Measurements from ENCODE around the gene NAGPA. TPM values are rescaled to one million over a fixed set of nuclear protein-coding genes. Genes with fewer than 3 reads are reported as not detected.

The NAGPA gene
- total and polyA plus RNA-seq, 2 of the 13 experiments (the other 11 are each of a cell fraction or from before 2014, with no cell fraction given), result 27.1 to 60.3 TPM

DNA sequence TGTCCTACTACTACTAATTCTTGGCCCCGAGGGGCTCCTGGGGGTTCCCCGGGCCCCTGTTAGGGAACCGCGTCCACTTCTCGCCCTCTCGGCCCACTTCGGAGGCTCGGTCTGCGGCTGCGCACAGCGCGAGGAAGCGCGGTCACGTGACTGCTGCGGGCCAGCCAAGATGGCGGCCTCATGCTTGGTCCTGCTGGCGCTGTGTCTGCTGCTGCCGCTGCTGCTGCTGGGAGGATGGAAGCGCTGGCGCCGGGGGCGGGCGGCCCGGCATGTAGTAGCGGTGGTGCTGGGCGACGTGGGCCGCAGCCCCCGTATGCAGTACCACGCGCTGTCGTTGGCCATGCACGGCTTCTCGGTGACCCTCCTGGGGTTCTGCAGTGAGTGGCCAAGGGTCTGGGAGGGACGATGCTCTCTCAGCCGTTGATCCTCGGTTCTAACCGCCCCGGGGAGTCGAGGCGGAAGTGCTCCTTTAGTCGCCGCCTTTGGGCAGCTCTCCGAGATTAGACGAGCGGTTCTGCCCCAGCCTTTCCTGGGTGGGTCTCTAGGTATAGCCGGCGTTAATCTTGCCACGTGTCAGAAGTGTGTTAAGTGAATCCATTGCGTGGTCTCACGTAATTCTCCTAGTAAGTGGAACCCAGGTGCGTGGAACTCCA lies 38.1 kb upstream of the NAGPA start, which contains the start of gene ALG1 (continued):
- TF ChIP-seq, protein P1, sequence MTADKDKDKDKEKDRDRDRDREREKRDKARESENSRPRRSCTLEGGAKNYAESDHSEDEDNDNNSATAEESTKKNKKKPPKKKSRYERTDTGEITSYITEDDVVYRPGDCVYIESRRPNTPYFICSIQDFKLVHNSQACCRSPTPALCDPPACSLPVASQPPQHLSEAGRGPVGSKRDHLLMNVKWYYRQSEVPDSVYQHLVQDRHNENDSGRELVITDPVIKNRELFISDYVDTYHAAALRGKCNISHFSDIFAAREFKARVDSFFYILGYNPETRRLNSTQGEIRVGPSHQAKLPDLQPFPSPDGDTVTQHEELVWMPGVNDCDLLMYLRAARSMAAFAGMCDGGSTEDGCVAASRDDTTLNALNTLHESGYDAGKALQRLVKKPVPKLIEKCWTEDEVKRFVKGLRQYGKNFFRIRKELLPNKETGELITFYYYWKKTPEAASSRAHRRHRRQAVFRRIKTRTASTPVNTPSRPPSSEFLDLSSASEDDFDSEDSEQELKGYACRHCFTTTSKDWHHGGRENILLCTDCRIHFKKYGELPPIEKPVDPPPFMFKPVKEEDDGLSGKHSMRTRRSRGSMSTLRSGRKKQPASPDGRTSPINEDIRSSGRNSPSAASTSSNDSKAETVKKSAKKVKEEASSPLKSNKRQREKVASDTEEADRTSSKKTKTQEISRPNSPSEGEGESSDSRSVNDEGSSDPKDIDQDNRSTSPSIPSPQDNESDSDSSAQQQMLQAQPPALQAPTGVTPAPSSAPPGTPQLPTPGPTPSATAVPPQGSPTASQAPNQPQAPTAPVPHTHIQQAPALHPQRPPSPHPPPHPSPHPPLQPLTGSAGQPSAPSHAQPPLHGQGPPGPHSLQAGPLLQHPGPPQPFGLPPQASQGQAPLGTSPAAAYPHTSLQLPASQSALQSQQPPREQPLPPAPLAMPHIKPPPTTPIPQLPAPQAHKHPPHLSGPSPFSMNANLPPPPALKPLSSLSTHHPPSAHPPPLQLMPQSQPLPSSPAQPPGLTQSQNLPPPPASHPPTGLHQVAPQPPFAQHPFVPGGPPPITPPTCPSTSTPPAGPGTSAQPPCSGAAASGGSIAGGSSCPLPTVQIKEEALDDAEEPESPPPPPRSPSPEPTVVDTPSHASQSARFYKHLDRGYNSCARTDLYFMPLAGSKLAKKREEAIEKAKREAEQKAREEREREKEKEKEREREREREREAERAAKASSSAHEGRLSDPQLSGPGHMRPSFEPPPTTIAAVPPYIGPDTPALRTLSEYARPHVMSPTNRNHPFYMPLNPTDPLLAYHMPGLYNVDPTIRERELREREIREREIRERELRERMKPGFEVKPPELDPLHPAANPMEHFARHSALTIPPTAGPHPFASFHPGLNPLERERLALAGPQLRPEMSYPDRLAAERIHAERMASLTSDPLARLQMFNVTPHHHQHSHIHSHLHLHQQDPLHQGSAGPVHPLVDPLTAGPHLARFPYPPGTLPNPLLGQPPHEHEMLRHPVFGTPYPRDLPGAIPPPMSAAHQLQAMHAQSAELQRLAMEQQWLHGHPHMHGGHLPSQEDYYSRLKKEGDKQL (CRISPR knock-in tag; IDR thresholded peaks at IDR 0.05; ENCODE audit: low read depth), result peak; percentile 29; the same call in 1 of the 2 replicates
- TF ChIP-seq ZNF7 (CRISPR knock-in tag; IDR thresholded peaks at IDR 0.05) (no peak), NR2F2 (IDR thresholded peaks at IDR 0.05; ENCODE audit: borderline replicate concordance, low read depth) (no peak), KMT2B (CRISPR knock-in tag; IDR thresholded peaks at IDR 0.05) (peak; percentile 92), KDM6A (CRISPR knock-in tag; IDR thresholded peaks at IDR 0.05; ENCODE audit: low read depth) (no peak), ZNF737 (CRISPR knock-in tag; IDR thresholded peaks at IDR 0.05; ENCODE audit: borderline replicate concordance) (peak; percentile 94), RELA (CRISPR knock-in tag; IDR thresholded peaks at IDR 0.05) (peak; percentile 85), ZNF672 (CRISPR knock-in tag; IDR thresholded peaks at IDR 0.05) (no peak), FOXM1 (CRISPR knock-in tag; IDR thresholded peaks at IDR 0.05) (no peak), ZNF224 (CRISPR knock-in tag; IDR thresholded peaks at IDR 0.05) (peak; percentile 90; the same call in 1 of the 2 replicates), ZNF564 (CRISPR knock-in tag; IDR thresholded peaks at IDR 0.05) (peak; percentile 94), ERF (CRISPR knock-in tag; IDR thresholded peaks at IDR 0.05) (peak; percentile 98), ZNF543 (CRISPR knock-in tag; IDR thresholded peaks at IDR 0.05) (peak; percentile 96; the same call in 1 of the 2 replicates), MED13 (CRISPR knock-in tag; IDR thresholded peaks at IDR 0.05) (peak; percentile 65), KAT7 (CRISPR knock-in tag; IDR thresholded peaks at IDR 0.05; ENCODE audit: borderline replicate concordance) (peak; percentile 98), TOE1 (CRISPR knock-in tag; IDR thresholded peaks at IDR 0.05) (0 out of 2 replicates have a peak, but pooled peaks have one; percentile 85), YY1 (IDR thresholded peaks at IDR 0.05; ENCODE audit: insufficient read depth, insufficient replicate concordance, low read depth, low read length) (peak; percentile 99), SPEN (CRISPR knock-in tag; IDR thresholded peaks at IDR 0.05; ENCODE audit: low read depth) (peak; percentile 94), CBX1 (IDR thresholded peaks at IDR 0.05; ENCODE audit: low read depth) (peak; percentile 99), PCBP2 (optimal IDR thresholded peaks at IDR 0.05; ENCODE audit: low read depth, low read length, poor library complexity, severe bottlenecking) (no peak), ZFP36L2 (CRISPR knock-in tag; IDR thresholded peaks at IDR 0.05) (0 out of 2 replicates have a peak, but pooled peaks have one; percentile 51)
- TF ChIP-seq, protein P2, sequence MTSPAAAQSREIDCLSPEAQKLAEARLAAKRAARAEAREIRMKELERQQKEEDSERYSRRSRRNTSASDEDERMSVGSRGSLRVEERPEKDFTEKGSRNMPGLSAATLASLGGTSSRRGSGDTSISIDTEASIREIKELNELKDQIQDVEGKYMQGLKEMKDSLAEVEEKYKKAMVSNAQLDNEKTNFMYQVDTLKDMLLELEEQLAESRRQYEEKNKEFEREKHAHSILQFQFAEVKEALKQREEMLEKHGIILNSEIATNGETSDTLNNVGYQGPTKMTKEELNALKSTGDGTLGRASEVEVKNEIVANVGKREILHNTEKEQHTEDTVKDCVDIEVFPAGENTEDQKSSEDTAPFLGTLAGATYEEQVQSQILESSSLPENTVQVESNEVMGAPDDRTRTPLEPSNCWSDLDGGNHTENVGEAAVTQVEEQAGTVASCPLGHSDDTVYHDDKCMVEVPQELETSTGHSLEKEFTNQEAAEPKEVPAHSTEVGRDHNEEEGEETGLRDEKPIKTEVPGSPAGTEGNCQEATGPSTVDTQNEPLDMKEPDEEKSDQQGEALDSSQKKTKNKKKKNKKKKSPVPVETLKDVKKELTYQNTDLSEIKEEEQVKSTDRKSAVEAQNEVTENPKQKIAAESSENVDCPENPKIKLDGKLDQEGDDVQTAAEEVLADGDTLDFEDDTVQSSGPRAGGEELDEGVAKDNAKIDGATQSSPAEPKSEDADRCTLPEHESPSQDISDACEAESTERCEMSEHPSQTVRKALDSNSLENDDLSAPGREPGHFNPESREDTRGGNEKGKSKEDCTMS (CRISPR knock-in tag; conservative IDR thresholded peaks at IDR 0.05), result no peak; the same call in 1 of the 2 replicates
- TF ChIP-seq, protein P3, sequence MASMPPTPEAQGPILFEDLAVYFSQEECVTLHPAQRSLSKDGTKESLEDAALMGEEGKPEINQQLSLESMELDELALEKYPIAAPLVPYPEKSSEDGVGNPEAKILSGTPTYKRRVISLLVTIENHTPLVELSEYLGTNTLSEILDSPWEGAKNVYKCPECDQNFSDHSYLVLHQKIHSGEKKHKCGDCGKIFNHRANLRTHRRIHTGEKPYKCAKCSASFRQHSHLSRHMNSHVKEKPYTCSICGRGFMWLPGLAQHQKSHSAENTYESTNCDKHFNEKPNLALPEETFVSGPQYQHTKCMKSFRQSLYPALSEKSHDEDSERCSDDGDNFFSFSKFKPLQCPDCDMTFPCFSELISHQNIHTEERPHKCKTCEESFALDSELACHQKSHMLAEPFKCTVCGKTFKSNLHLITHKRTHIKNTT (CRISPR knock-in tag; IDR thresholded peaks at IDR 0.05), result no peak

Measured in HepG2 (cell line).